Measurements from ENCODE around the gene UFD1. TPM values are rescaled to one million over a fixed set of nuclear protein-coding genes. Genes with fewer than 3 reads are reported as not detected.

UFD1 gene
- total and polyA plus RNA-seq, 2 of the 4 experiments (the other 2 are of a cell fraction) = 149 to 152 TPM

DNA sequence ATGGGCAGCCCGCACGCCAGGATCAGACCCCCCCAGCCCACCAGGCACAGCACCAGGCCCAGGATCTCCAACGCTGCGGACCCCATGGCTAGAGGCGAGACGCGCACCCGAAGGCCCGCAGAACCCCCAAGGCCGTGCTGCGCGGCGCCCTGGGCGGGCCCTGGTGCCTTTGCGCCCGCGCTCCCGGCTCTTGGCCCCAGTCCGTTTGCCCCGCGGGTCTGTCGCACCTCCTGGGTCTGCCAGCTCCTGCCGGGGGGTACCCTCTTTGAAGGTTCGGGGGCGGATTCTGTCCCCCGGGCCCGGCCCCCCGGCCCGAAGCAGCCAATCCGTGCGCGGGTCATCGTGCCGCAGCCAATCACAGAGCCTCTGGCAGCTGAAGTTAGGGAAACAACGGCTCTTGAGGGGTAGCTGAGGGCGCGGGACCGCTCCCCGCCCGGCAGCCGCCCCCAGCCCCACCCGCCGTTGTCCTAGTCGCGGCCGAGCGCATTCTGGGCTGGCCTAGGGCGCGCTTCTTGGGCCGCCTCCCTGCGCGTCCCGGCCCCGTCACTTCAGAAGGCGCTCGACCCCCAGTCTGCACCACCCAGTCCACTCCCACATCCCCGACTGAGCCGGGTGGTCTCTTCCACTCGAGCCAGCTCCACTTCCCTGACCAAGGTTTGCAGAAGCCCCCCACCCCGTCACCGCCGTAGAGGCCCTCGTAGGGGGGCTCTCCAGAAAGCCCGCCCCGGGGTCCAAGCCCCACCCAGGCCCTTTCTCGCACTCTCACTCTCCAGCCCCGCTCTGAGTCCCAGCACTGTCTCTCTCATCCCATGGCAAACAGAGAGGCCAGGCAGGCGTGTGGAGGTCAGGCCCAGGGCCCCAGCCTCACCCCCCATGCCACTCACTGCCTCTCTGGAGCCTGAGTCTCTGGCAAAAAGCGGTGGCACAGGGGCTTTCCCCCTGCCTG is 45.5 kb upstream of the UFD1 start, which contains the start of gene CLDN5 (continued):
- TF ChIP-seq, protein P1, sequence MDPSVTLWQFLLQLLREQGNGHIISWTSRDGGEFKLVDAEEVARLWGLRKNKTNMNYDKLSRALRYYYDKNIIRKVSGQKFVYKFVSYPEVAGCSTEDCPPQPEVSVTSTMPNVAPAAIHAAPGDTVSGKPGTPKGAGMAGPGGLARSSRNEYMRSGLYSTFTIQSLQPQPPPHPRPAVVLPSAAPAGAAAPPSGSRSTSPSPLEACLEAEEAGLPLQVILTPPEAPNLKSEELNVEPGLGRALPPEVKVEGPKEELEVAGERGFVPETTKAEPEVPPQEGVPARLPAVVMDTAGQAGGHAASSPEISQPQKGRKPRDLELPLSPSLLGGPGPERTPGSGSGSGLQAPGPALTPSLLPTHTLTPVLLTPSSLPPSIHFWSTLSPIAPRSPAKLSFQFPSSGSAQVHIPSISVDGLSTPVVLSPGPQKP (IDR thresholded peaks at IDR 0.05; ENCODE audit: borderline replicate concordance, low read depth, low read length) = no peak
- TF ChIP-seq RAD21 (IDR thresholded peaks at IDR 0.05; ENCODE audit: low read length) = no peak
